Muscle layer of duodenum (tissue), 2 donors: ENCODE data around the gene MRI1.
"Not testable (repeated sequence)": the region's sequence is repeated elsewhere in the genome, so short reads cannot be mapped to it uniquely, and the experiment has no call there.

Source experiments
- H3K27ac ChIP-seq: one replicate; pipeline ENCODE4 v1.7.0; 2013; ENCODE audit warnings: mild to moderate bottlenecking, low read length
- H3K27me3 ChIP-seq: one replicate; pipeline ENCODE4 v1.7.0; 2013; ENCODE audit warnings: low read depth, mild to moderate bottlenecking, control low read depth, low read length
- H3K36me3 ChIP-seq, 2 donors: one replicate each; pipeline ENCODE4 v1.7.0; 2013; ENCODE audit warnings: low read length in 2 of 2, control low read depth in 1 of 2, mild to moderate bottlenecking in 1 of 2; ENCODE audit not compliant: insufficient read depth in 2 of 2, control insufficient read depth in 1 of 2
- H3K4me1 ChIP-seq, 2 donors: one replicate each; pipeline ENCODE4 v1.7.0; 2013; ENCODE audit warnings: low read length in 2 of 2, mild to moderate bottlenecking in 2 of 2, control low read depth in 1 of 2, moderate library complexity in 1 of 2; ENCODE audit not compliant: insufficient read depth in 2 of 2, control insufficient read depth in 1 of 2
- H3K4me3 ChIP-seq, 2 donors: one replicate each; pipeline ENCODE4 v1.7.0; 2013; ENCODE audit warnings: low read length in 2 of 2, low read depth in 1 of 2, mild to moderate bottlenecking in 1 of 2
- H3K9me3 ChIP-seq, 2 donors: one replicate each; pipeline ENCODE4 v1.7.0; 2013; ENCODE audit warnings: low read length in 2 of 2, control low read depth in 1 of 2, mild to moderate bottlenecking in 1 of 2; ENCODE audit not compliant: control insufficient read depth in 1 of 2
- donor health status: healthy.

Gene MRI1

GRCh38 chr19:13778847-13779246 is 14.5 kb downstream of the MRI1 start:
- no peaks in the 10 kb centered on the region for H3K9me3 ChIP-seq
- no peak overlapping the region for H3K4me3 ChIP-seq
- H3K4me1 ChIP-seq: peaks cover 7 to 28% of the 10 kb centered on the region in 2 donors
- H3K27ac ChIP-seq: no peak overlapping the region
- no peaks in the 10 kb centered on the region for H3K27me3 ChIP-seq
- H3K36me3 ChIP-seq: peaks cover 23 to 32% of the 10 kb centered on the region in 2 donors

- Histone ChIP-seq H3K4me1 (peaks cover 7 to 23% of the 10 kb centered on the region in 2 donors), H3K36me3 (peaks cover 23 to 32% of the 10 kb centered on the region in 2 donors)
- not testable (repeated sequence) for H3K27me3 ChIP-seq, H3K9me3 ChIP-seq, H3K4me3 ChIP-seq, H3K27ac ChIP-seq
Observed at GRCh38 chr19:13779794-13780193, 15.5 kb downstream of the MRI1 start.

GRCh38 chr19:13781547-13781946 is 17.2 kb downstream of the MRI1 start:
- H3K27me3 ChIP-seq: no peaks in the 10 kb centered on the region
- H3K4me3 ChIP-seq: no peak overlapping the region
- H3K9me3 ChIP-seq: no peaks in the 10 kb centered on the region
- no peak overlapping the region for H3K27ac ChIP-seq
- H3K4me1 ChIP-seq: peaks cover 0 to 8% of the 10 kb centered on the region in 2 donors
- H3K36me3 ChIP-seq: peaks cover 19 to 27% of the 10 kb centered on the region in 2 donors

GRCh38 chr19:13782537-13782936 is 18.2 kb downstream of the MRI1 start:
- Histone ChIP-seq H3K4me3 (no peak overlapping the region), H3K9me3 (no peaks in the 10 kb centered on the region), H3K27ac (no peak overlapping the region), H3K36me3 (peaks cover 17 to 18% of the 10 kb centered on the region in 2 donors), H3K4me1 (peaks cover 0 to 4% of the 10 kb centered on the region in 2 donors), H3K27me3 (no peaks in the 10 kb centered on the region)

- H3K9me3 ChIP-seq: no peaks in the 10 kb centered on the region
- peaks cover 0 to 4% of the 10 kb centered on the region in 2 donors for H3K4me1 ChIP-seq
- no peak overlapping the region for H3K27ac ChIP-seq
- H3K36me3 ChIP-seq: peaks cover 4 to 6% of the 10 kb centered on the region in 2 donors
- H3K27me3 ChIP-seq: no peaks in the 10 kb centered on the region
- no peak overlapping the region for H3K4me3 ChIP-seq
Observed at GRCh38 chr19:13783565-13784500, 19.5 kb downstream of the MRI1 start.

GRCh38 chr19:13784731-13785452 is 20.6 kb downstream of the MRI1 start:
- H3K4me3 ChIP-seq: no peak overlapping the region
- no peaks in the 10 kb centered on the region for H3K27me3 ChIP-seq
- H3K9me3 ChIP-seq: no peaks in the 10 kb centered on the region
- H3K36me3 ChIP-seq: no peaks in the 10 kb centered on the region
- H3K4me1 ChIP-seq: peaks cover 0 to 4% of the 10 kb centered on the region in 2 donors
- no peak overlapping the region for H3K27ac ChIP-seq

- peaks cover 3 to 4% of the 10 kb centered on the region in 2 donors for H3K4me1 ChIP-seq
- no peaks in the 10 kb centered on the region for H3K9me3 ChIP-seq
- no peak overlapping the region for H3K27ac ChIP-seq
Observed at GRCh38 chr19:13788991-13789390, 24.7 kb downstream of the MRI1 start.

GRCh38 chr19:13790354-13790753 is 26.0 kb downstream of the MRI1 start:
- Histone ChIP-seq H3K4me1 (peaks cover 4 to 9% of the 10 kb centered on the region in 2 donors), H3K36me3 (peaks cover 0 to 4% of the 10 kb centered on the region in 2 donors), H3K4me3 (no peak overlapping the region), H3K9me3 (no peaks in the 10 kb centered on the region), H3K27ac (no peak overlapping the region), H3K27me3 (no peaks in the 10 kb centered on the region)

More at GRCh38 chr19:13788991-13789390, 24.7 kb downstream of the MRI1 start:
- no peak overlapping the region for H3K4me3 ChIP-seq
- H3K27me3 ChIP-seq: no peaks in the 10 kb centered on the region
- no peaks in the 10 kb centered on the region for H3K36me3 ChIP-seq

- H3K27me3 ChIP-seq, H3K9me3 ChIP-seq, H3K36me3 ChIP-seq, H3K27ac ChIP-seq, H3K4me3 ChIP-seq: not testable (repeated sequence)
- H3K4me1 ChIP-seq: peaks cover 12 to 30% of the 10 kb centered on the region in 2 donors
Observed at GRCh38 chr19:13793317-13793716, 29.0 kb downstream of the MRI1 start.

GRCh38 chr19:13794398-13794756 is 30.1 kb downstream of the MRI1 start:
- H3K27ac ChIP-seq: peak overlapping the region; percentile 82

More at GRCh38 chr19:13794398-13794756, 30.1 kb downstream of the MRI1 start:
- H3K27me3 ChIP-seq: no peaks in the 10 kb centered on the region
- peaks cover 0 to 4% of the 10 kb centered on the region in 2 donors for H3K36me3 ChIP-seq
- peak overlapping the region; percentile 64 to 78 for H3K4me3 ChIP-seq
- peaks cover 12 to 30% of the 10 kb centered on the region in 2 donors for H3K4me1 ChIP-seq
- no peaks in the 10 kb centered on the region for H3K9me3 ChIP-seq
